Left lung (tissue), 10 donors: ENCODE results near the gene DCHS1. TPM values are rescaled to one million over a fixed set of nuclear protein-coding genes. Genes with fewer than 3 reads are reported as not detected.

ENCODE experiments used
- ATAC-seq: fragments of 200-7000 bp; cut with Tn5 transposase; one replicate; pipeline ENCODE4 v1.9.1; 2020; ENCODE audit warnings: moderate library complexity
- DNase-seq, 4 donors: peaks; one replicate each; pipeline ENCODE4 v3.0.0-alpha.2; 2013 to 2020
- H3K27ac ChIP-seq, 2 donors: fragments of 200-600 bp; sonication (generic) in 1 of 2; one replicate each; pipeline versions ENCODE4 v1.5.0 to v1.8.0; 2020 to 2021
- H3K27me3 ChIP-seq, 2 donors: fragments of 200-600 bp; sonication (generic) in 1 of 2; one replicate each; pipeline versions ENCODE4 v1.5.0 to v1.8.0; 2020 to 2021
- H3K36me3 ChIP-seq, 2 donors: fragments of 200-600 bp; sonication (generic) in 1 of 2; one replicate each; pipeline versions ENCODE4 v1.5.0 to v1.8.0; 2020 to 2021
- H3K4me1 ChIP-seq, 2 donors: fragments of 200-600 bp; one replicate each; pipeline ENCODE4 v1.8.0; 2021
- H3K4me3 ChIP-seq, 2 donors: fragments of 200-600 bp; sonication (generic) in 1 of 2; one replicate each; pipeline versions ENCODE4 v1.5.0 to v1.8.0; 2020 to 2021; ENCODE audit warnings: mild to moderate bottlenecking in 1 of 2
- H3K9me3 ChIP-seq, 2 donors: fragments of 200-600 bp; sonication (generic) in 1 of 2; one replicate each; pipeline versions ENCODE4 v1.5.0 to v1.8.0; 2020 to 2021
- intact Hi-C, 2 donors: fragments of 100-400 bp; cut with DNase I; formaldehyde crosslinking; loops; one replicate each; pipeline versions ENCODE4 v1.11.2 to v1.14.2; 2022
- polyA plus RNA-seq, 6 donors: library from polyadenylated mRNA; unstranded; fragments of 120-200 nt; gene quantifications; one replicate each; pipeline ENCODE4 v1.2.1, GENCODE V29; 2013; ENCODE audit not compliant: insufficient read length in 6 of 6
- total RNA-seq, 2 donors: library from RNA; stranded (reverse); fragmentation: NEBNext Ultra II Directional; extraction: Animal tissue kit (Norgen Biotek cat#: 25700); gene quantifications; one replicate each; pipeline ENCODE4 v1.2.1, GENCODE V29; 2021
- TF ChIP-seq, protein P1 (sequence below), 2 donors: fragments of 200-600 bp; sonication (generic) in 1 of 2; IDR thresholded peaks; one replicate each; pipeline versions ENCODE4 v1.5.0 to v1.8.0; 2021; ENCODE audit warnings: antibody characterized with exemption in 2 of 2
- donor health status: DM: no; HTN: yes; CAD: no.
- donor health status: DM: no; HTN: no; CAD: no.

The DCHS1 gene
- total and polyA plus RNA-seq, 8 donors = 15.4 to 49.5 (median 35.9) TPM

DNA sequence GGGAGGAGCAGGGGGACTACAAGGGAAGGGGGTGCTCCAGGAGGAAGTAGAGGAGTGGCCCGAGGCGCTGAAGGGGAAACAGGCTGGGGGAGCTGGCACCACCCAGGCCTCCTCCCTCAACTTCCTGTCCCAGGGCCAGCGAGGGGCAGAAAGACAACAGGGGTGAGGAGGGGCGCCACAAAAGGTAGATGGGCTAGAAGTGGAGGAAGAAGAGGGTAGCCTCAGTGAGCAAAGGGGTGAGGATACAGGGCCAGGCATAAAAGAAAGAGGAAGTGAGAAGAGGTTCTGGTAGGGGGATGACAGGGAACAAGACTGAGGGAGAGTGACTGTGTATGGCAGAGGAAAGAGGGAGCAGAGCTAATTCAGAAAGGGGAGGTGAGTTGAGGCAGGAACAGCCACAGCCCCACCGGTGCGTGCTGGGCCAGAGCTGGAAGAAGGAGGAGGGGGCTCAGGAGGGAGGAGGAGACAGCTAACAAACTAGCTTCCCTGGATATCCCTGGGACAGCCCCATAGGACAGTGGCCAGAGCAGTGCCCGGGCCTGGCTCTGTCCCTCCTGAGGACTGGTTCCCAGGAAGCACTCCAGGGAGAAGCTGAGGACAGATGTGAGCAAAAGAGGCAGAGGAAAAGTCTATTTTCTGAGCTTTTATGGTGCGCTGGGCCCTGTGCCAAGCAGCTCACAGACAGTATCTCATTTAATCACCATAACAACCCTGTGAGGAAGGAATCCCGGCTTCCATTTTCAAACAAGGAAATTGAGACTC is 8.5 kb downstream of the DCHS1 start:
- Histone ChIP-seq H3K27ac (peak overlapping the region; percentile 58 to 81), H3K27me3 (peaks cover 0 to 9% of the 10 kb centered on the region in 2 donors), H3K36me3 (no peaks in the 10 kb centered on the region), H3K4me3 (no peak overlapping the region), H3K4me1 (peaks cover 21 to 43% of the 10 kb centered on the region in 2 donors), H3K9me3 (no peaks in the 10 kb centered on the region)
- TF ChIP-seq, protein P1, sequence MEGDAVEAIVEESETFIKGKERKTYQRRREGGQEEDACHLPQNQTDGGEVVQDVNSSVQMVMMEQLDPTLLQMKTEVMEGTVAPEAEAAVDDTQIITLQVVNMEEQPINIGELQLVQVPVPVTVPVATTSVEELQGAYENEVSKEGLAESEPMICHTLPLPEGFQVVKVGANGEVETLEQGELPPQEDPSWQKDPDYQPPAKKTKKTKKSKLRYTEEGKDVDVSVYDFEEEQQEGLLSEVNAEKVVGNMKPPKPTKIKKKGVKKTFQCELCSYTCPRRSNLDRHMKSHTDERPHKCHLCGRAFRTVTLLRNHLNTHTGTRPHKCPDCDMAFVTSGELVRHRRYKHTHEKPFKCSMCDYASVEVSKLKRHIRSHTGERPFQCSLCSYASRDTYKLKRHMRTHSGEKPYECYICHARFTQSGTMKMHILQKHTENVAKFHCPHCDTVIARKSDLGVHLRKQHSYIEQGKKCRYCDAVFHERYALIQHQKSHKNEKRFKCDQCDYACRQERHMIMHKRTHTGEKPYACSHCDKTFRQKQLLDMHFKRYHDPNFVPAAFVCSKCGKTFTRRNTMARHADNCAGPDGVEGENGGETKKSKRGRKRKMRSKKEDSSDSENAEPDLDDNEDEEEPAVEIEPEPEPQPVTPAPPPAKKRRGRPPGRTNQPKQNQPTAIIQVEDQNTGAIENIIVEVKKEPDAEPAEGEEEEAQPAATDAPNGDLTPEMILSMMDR (IDR thresholded peaks at IDR 0.05) = no peak
- intact Hi-C loops = no loop called here
- peak in 1 of 4 donors; percentile 82 for DNase-seq
- peak; percentile 58 for ATAC-seq

DNA sequence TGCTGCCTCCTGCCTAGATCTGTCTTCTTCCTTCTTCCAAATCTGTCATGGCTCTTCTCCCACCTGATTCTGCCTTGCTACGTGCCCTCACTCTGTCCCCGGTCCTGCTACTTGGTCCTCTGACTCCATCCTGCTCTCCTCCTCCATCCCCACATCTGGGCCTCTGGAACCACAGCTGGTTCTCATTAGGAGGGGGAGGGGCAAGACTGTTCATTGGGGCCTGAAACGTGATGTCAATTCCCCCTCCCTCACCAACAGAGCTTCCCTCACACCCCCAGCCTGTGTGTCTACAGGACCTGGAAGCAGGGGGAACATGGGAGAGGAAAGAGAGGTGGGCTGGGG is 9.1 kb downstream of the DCHS1 start:
- peak in 1 of 4 donors; percentile 54 for DNase-seq
- peaks cover 21 to 42% of the 10 kb centered on the region in 2 donors for H3K4me1 ChIP-seq
- peaks cover 0 to 5% of the 10 kb centered on the region in 2 donors for H3K27me3 ChIP-seq
- no peak overlapping the region for H3K4me3 ChIP-seq
- H3K27ac ChIP-seq = peak overlapping the region; percentile 58 to 81
- TF ChIP-seq, protein P1 (IDR thresholded peaks at IDR 0.05) = no peak
- peak; percentile 30 for ATAC-seq
- intact Hi-C loops = no loop called here
- no peaks in the 10 kb centered on the region for H3K9me3 ChIP-seq
- no peaks in the 10 kb centered on the region for H3K36me3 ChIP-seq

DNA sequence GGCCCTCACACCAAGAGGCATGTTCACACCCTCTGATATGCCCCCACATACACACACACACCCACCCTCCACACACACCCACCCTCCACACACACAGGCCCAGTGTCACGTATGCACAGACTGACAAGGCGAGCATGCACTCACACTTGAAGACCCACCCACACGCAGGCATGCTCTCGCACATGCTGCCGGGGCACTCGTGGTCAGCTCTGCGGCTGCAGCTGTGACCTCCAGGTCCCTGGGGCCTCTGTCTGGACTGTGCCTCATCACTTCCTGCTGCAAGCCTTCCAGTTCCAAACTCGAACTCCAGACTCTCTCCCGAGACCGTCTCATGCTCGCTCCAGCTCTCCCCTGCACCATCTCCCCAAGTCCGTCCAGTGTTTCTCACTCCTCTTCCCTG is 9.5 kb downstream of the DCHS1 start:
- DNase-seq (peak in 1 of 4 donors; percentile 75), ATAC-seq (peak; percentile 48)

DNA sequence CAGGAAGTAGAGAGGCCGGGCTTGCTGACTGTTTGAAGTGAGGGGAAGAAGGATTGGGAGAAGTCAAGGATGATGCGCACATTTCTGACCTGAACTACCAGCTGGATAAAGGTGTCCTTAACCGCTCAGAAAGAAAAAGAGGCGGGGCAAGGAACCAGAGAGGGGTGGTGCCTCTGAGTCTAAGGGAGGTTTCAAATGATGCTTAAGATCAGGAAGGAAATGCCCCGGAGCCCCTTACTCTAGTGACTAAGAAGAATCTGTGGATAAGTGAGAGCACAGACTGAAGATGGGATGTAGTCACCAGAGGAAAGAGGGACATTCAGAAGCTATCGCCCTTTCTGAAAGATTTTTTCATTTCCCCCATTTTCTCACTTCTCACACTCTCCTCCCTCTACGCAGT is 12.7 kb downstream of the DCHS1 start:
- TF ChIP-seq, protein P1 (IDR thresholded peaks at IDR 0.05) = no peak
- Histone ChIP-seq H3K27ac (no peak overlapping the region), H3K27me3 (no peaks in the 10 kb centered on the region), H3K4me3 (no peak overlapping the region), H3K9me3 (no peaks in the 10 kb centered on the region), H3K4me1 (peaks cover 28 to 44% of the 10 kb centered on the region in 2 donors), H3K36me3 (peaks cover 0 to 5% of the 10 kb centered on the region in 2 donors)
- no peak for ATAC-seq
- intact Hi-C loops = no loop called here
- DNase-seq = no peak

More for the DNA sequence above, 9.5 kb downstream of the DCHS1 start:
- peak overlapping the region; percentile 58 to 81 for H3K27ac ChIP-seq
- TF ChIP-seq, protein P1 (IDR thresholded peaks at IDR 0.05) = no peak
- intact Hi-C loops = no loop called here
- H3K27me3 ChIP-seq = no peaks in the 10 kb centered on the region
- H3K36me3 ChIP-seq = no peaks in the 10 kb centered on the region
- peaks cover 21 to 42% of the 10 kb centered on the region in 2 donors for H3K4me1 ChIP-seq
- no peak overlapping the region for H3K4me3 ChIP-seq
- H3K9me3 ChIP-seq = no peaks in the 10 kb centered on the region

DNA sequence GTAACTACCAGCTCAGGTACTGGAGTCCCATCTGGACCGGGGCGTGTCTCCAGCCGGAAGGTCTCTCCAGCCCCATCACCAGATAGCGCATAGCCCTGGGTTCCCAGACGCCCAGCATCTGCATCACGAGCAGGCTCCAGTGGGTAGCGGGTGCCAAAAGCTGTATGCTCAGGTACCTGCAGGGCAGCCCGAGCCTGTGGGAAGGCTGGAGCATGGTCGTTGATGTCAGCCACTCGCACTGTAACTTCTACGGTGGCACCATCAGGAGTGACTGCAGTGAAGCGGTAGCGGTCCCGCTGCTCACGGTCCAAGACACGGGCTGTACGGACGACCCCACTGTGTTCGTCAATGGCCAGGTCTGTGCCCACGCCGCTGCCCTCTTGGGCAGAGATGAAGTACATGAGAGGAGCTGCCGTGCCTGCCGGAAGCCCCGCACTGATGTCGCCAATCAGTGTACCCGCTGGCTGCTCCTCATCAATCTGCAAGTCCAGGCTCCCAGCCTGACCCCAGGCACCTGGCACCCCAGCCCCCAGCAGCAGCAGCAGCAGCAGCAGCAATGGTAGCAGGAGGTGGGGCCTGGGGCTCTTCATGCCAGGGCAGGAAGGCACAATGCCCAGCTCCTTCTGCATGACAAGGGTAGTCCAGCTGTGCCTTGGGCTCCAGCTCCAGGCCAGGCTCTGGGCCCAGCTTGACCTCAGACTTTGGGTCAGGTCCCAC is 14.5 kb downstream of the DCHS1 start:
- DNase-seq (peak in 1 of 4 donors; percentile 75), ATAC-seq (no peak)
- intact Hi-C loops = no loop called here
- no peaks in the 10 kb centered on the region for H3K27me3 ChIP-seq
- no peaks in the 10 kb centered on the region for H3K9me3 ChIP-seq
- H3K27ac ChIP-seq = no peak overlapping the region
- TF ChIP-seq, protein P1 (IDR thresholded peaks at IDR 0.05) = no peak
- H3K36me3 ChIP-seq = peaks cover 0 to 5% of the 10 kb centered on the region in 2 donors
- H3K4me3 ChIP-seq = no peak overlapping the region
- peaks cover 11 to 44% of the 10 kb centered on the region in 2 donors for H3K4me1 ChIP-seq
